SK-N-SH treated with all-trans-retinoic acid at 6 μM for 48 hours (cell line): Measurements from ENCODE around the gene SP140.

Experiments used
- ATAC-seq: fragments of 200-7000 bp; cut with Tn5 transposase; 3 replicates; pipeline ENCODE4 v1.9.1; 2020; ENCODE audit warnings: mild to moderate bottlenecking, moderate library complexity
- ARNTL ChIP-seq: fragments of 450-650 bp; formaldehyde crosslinking; IDR thresholded peaks from 2 replicates; pipeline ENCODE4 v1.5.0; 2020; ENCODE audit warnings: low read depth, mild to moderate bottlenecking, moderate library complexity, borderline replicate concordance
- BACH2 ChIP-seq: fragments of 250-450 bp; sonication (Bioruptor Pico); IDR thresholded peaks from 2 replicates; pipeline ENCODE4 v1.9.0; 2021; ENCODE audit warnings: mild to moderate bottlenecking, borderline replicate concordance
- CSDC2 ChIP-seq: fragments of 250-450 bp; sonication (Bioruptor Pico); IDR thresholded peaks from 2 replicates; pipeline ENCODE4 v1.5.0; 2020; ENCODE audit warnings: mild to moderate bottlenecking, moderate library complexity
- ESRRG ChIP-seq: fragments of 250-450 bp; sonication (Bioruptor Pico); IDR thresholded peaks from 2 replicates; pipeline ENCODE4 v1.6.1; 2021; ENCODE audit warnings: mild to moderate bottlenecking
- GLIS3 ChIP-seq: fragments of 250-450 bp; sonication (Bioruptor Pico); IDR thresholded peaks from 2 replicates; pipeline ENCODE4 v1.5.0; 2020; ENCODE audit warnings: mild to moderate bottlenecking, moderate library complexity
- ISL1 ChIP-seq: fragments of 250-450 bp; sonication (Bioruptor Pico); IDR thresholded peaks from 2 replicates; pipeline ENCODE4 v2.1.2; 2022; ENCODE audit warnings: mild to moderate bottlenecking, moderate library complexity
- OSR1 ChIP-seq: fragments of 250-450 bp; sonication (Bioruptor Pico); IDR thresholded peaks from 2 replicates; pipeline ENCODE4 v1.8.0; 2022; ENCODE audit warnings: moderate library complexity, mild to moderate bottlenecking, inconsistent platforms
- PPARA ChIP-seq: fragments of 250-450 bp; sonication (Bioruptor Pico); IDR thresholded peaks from 2 replicates; pipeline ENCODE4 v1.5.0; 2020; ENCODE audit warnings: mild to moderate bottlenecking, borderline replicate concordance
- RARB ChIP-seq: fragments of 250-450 bp; sonication (Bioruptor Pico); IDR thresholded peaks from 2 replicates; pipeline ENCODE4 v1.8.0; 2021; ENCODE audit warnings: mild to moderate bottlenecking, moderate library complexity
- SNAI2 ChIP-seq: fragments of 250-450 bp; sonication (Bioruptor Pico); IDR thresholded peaks from 2 replicates; pipeline ENCODE4 v1.5.0; 2020; ENCODE audit warnings: mild to moderate bottlenecking, moderate library complexity
- TCF4 ChIP-seq: fragments of 250-450 bp; sonication (Bioruptor Pico); IDR thresholded peaks from 2 replicates; pipeline ENCODE4 v1.8.0; 2021; ENCODE audit warnings: mild to moderate bottlenecking, moderate library complexity, borderline replicate concordance
- TOX ChIP-seq: fragments of 250-450 bp; sonication (Bioruptor Pico); IDR thresholded peaks from 2 replicates; pipeline ENCODE4 v1.8.0; 2021; ENCODE audit warnings: mild to moderate bottlenecking, moderate library complexity, borderline replicate concordance
- ZC3H10 ChIP-seq: fragments of 250-450 bp; sonication (Bioruptor Pico); IDR thresholded peaks from 2 replicates; pipeline ENCODE4 v1.5.1; 2021; ENCODE audit warnings: mild to moderate bottlenecking, moderate library complexity
- ZFP3 ChIP-seq: fragments of 250-450 bp; sonication (Bioruptor Pico); IDR thresholded peaks from 2 replicates; pipeline ENCODE4 v1.5.0; 2020; ENCODE audit warnings: mild to moderate bottlenecking, moderate library complexity
- ZFP30 ChIP-seq: fragments of 450-650 bp; formaldehyde crosslinking; IDR thresholded peaks from 2 replicates; pipeline ENCODE4 v1.5.0; 2022; ENCODE audit warnings: mild to moderate bottlenecking, moderate library complexity
- ZNF565 ChIP-seq: fragments of 450-650 bp; formaldehyde crosslinking; conservative IDR thresholded peaks from 2 replicates; pipeline ENCODE4 v1.5.0; 2020; ENCODE audit warnings: low read depth, mild to moderate bottlenecking, moderate library complexity
- ZNF70 ChIP-seq: fragments of 450-650 bp; formaldehyde crosslinking; IDR thresholded peaks from 2 replicates; pipeline ENCODE4 v1.5.0; 2020; ENCODE audit warnings: mild to moderate bottlenecking, moderate library complexity
- TF ChIP-seq, protein P1 (sequence below): fragments of 250-450 bp; sonication (Bioruptor Pico); IDR thresholded peaks from 2 replicates; pipeline ENCODE4 v1.8.0; 2021; ENCODE audit warnings: low read depth, mild to moderate bottlenecking, moderate library complexity, borderline replicate concordance
- TF ChIP-seq, protein P2 (sequence below): fragments of 250-450 bp; sonication (Bioruptor Pico); IDR thresholded peaks from 2 replicates; pipeline ENCODE4 v1.5.1; 2020; ENCODE audit warnings: low read depth, mild to moderate bottlenecking, moderate library complexity
- TF ChIP-seq, protein P3 (sequence below): fragments of 250-450 bp; sonication (Bioruptor Pico); IDR thresholded peaks from 2 replicates; pipeline ENCODE4 v1.5.0; 2020; ENCODE audit warnings: mild to moderate bottlenecking, moderate library complexity

The SP140 gene

DNA sequence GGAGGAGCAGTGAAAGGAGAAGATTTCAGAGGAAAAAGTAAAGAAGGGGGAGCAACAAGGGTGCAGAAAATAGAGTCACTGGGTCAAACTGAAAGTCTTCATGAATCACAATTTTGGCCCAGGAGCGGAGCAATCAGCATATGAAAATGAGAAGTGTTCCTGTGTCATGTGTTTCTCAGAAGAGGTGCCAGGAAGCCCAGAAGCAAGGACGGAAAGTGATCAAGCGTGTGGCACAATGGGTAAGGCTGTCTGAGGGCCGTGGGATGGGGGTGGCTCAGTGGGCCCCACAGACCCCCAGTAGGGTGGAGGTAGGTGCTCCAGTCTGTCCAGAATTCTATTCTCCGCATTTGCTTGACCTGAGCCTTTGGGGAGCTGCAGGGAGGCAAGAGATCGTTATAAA lies 44.2 kb downstream of the SP140 start:
- TF ChIP-seq PPARA (CRISPR knock-in tag) = no peak
- no peak for TF ChIP-seq ZFP30 (CRISPR knock-in tag)
- no peak for TF ChIP-seq OSR1
- no peak for TF ChIP-seq ZNF565 (CRISPR knock-in tag)
- TF ChIP-seq ESRRG = no peak
- no peak for TF ChIP-seq SNAI2 (CRISPR knock-in tag)
- TF ChIP-seq, protein P1, sequence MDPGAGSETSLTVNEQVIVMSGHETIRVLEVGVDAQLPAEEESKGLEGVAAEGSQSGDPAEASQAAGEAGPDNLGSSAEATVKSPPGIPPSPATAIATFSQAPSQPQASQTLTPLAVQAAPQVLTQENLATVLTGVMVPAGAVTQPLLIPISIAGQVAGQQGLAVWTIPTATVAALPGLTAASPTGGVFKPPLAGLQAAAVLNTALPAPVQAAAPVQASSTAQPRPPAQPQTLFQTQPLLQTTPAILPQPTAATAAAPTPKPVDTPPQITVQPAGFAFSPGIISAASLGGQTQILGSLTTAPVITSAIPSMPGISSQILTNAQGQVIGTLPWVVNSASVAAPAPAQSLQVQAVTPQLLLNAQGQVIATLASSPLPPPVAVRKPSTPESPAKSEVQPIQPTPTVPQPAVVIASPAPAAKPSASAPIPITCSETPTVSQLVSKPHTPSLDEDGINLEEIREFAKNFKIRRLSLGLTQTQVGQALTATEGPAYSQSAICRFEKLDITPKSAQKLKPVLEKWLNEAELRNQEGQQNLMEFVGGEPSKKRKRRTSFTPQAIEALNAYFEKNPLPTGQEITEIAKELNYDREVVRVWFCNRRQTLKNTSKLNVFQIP (CRISPR knock-in tag) = no peak
- TF ChIP-seq, protein P2, sequence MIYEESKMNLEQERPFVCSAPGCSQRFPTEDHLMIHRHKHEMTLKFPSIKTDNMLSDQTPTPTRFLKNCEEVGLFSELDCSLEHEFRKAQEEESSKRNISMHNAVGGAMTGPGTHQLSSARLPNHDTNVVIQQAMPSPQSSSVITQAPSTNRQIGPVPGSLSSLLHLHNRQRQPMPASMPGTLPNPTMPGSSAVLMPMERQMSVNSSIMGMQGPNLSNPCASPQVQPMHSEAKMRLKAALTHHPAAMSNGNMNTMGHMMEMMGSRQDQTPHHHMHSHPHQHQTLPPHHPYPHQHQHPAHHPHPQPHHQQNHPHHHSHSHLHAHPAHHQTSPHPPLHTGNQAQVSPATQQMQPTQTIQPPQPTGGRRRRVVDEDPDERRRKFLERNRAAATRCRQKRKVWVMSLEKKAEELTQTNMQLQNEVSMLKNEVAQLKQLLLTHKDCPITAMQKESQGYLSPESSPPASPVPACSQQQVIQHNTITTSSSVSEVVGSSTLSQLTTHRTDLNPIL (CRISPR knock-in tag) = no peak
- TF ChIP-seq, protein P3, sequence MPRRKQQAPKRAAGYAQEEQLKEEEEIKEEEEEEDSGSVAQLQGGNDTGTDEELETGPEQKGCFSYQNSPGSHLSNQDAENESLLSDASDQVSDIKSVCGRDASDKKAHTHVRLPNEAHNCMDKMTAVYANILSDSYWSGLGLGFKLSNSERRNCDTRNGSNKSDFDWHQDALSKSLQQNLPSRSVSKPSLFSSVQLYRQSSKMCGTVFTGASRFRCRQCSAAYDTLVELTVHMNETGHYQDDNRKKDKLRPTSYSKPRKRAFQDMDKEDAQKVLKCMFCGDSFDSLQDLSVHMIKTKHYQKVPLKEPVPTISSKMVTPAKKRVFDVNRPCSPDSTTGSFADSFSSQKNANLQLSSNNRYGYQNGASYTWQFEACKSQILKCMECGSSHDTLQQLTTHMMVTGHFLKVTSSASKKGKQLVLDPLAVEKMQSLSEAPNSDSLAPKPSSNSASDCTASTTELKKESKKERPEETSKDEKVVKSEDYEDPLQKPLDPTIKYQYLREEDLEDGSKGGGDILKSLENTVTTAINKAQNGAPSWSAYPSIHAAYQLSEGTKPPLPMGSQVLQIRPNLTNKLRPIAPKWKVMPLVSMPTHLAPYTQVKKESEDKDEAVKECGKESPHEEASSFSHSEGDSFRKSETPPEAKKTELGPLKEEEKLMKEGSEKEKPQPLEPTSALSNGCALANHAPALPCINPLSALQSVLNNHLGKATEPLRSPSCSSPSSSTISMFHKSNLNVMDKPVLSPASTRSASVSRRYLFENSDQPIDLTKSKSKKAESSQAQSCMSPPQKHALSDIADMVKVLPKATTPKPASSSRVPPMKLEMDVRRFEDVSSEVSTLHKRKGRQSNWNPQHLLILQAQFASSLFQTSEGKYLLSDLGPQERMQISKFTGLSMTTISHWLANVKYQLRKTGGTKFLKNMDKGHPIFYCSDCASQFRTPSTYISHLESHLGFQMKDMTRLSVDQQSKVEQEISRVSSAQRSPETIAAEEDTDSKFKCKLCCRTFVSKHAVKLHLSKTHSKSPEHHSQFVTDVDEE (CRISPR knock-in tag) = no peak
- ATAC-seq = no peak

DNA sequence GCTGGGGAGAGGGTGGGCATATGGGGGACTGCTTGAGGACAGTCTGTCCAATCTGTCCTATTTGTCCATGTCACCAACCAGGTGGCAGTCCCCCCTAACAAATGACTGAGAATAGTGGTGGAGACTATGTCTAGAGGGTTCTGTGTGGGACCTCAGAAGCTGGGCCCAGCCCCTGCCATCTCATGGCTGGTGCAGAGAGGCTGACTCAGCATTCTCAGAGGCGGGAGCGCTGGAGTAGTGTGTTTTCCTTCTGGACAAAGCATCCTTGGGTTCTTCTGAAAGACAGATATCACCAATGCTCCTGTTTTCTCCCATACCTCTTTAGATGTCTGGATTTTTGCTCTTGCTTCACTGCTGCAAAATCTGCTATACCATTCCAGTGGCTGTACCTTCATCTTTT lies 57.4 kb downstream of the SP140 start:
- no peak for TF ChIP-seq CSDC2 (CRISPR knock-in tag)
- TF ChIP-seq ISL1 (CRISPR knock-in tag) = no peak
- TF ChIP-seq, protein P3 (CRISPR knock-in tag) = no peak
- TF ChIP-seq ZNF565 (CRISPR knock-in tag) = no peak
- TF ChIP-seq ZC3H10 (CRISPR knock-in tag) = no peak
- TF ChIP-seq TCF4 (CRISPR knock-in tag) = no peak
- TF ChIP-seq TOX (CRISPR knock-in tag) = no peak
- TF ChIP-seq, protein P2 (CRISPR knock-in tag) = no peak
- TF ChIP-seq GLIS3 = no peak
- TF ChIP-seq ZFP3 (CRISPR knock-in tag) = no peak
- TF ChIP-seq OSR1 = no peak
- TF ChIP-seq RARB (CRISPR knock-in tag) = no peak
- no peak for TF ChIP-seq ZNF70 (CRISPR knock-in tag)
- no peak for TF ChIP-seq BACH2 (CRISPR knock-in tag)
- TF ChIP-seq, protein P1 (CRISPR knock-in tag) = no peak
- no peak for TF ChIP-seq SNAI2 (CRISPR knock-in tag)
- TF ChIP-seq ARNTL (CRISPR knock-in tag) = no peak
- TF ChIP-seq ZFP30 (CRISPR knock-in tag) = no peak
- TF ChIP-seq, all 23 proteins: peak for 0
- ATAC-seq = no peak
